SK-N-MC (cell line): ENCODE measurements around the gene RPL26.
"Not testable (repeated sequence)": the region's sequence is repeated elsewhere in the genome, so short reads cannot be mapped to it uniquely, and the experiment has no call there.

Experiments
- DNase-seq: peaks from one replicate; pipeline ENCODE4 v3.0.0-alpha.2; 2011; ENCODE audit warnings: low read depth, low spot score
- H3K27ac ChIP-seq: fragments of 200-600 bp; sonication (generic); 2 replicates; pipeline ENCODE4 v1.5.1; 2016; ENCODE audit warnings: mixed run types
- H3K36me3 ChIP-seq: fragments of 200-600 bp; sonication (generic); 2 replicates; pipeline ENCODE4 v1.6.1; 2017; ENCODE audit warnings: antibody characterized with exemption, low read length, mixed read lengths; ENCODE audit not compliant: insufficient read depth
- H3K4me3 ChIP-seq: fragments of 200-600 bp; sonication (generic); 2 replicates; pipeline ENCODE4 v1.5.1; 2016
- H3K9ac ChIP-seq: fragments of 200-600 bp; sonication (generic); 2 replicates; pipeline ENCODE4 v1.8.0; 2017; ENCODE audit warnings: mixed run types, mixed read lengths; ENCODE audit not compliant: insufficient read length
- H3K9me3 ChIP-seq: fragments of 200-600 bp; sonication (generic); 2 replicates; pipeline ENCODE4 v1.6.1; 2017; ENCODE audit warnings: low read depth, mild to moderate bottlenecking, antibody characterized with exemption, low read length, moderate library complexity, mixed read lengths
- EZH2 ChIP-seq: fragments of 200-600 bp; sonication (generic); IDR thresholded peaks from one replicate; pipeline ENCODE4 v1.6.1; 2017; ENCODE audit warnings: antibody characterized with exemption
- FOXP2 ChIP-seq: optimal IDR thresholded peaks from 2 replicates; pipeline ENCODE3; 2011; ENCODE audit warnings: mild to moderate bottlenecking, moderate library complexity; ENCODE audit not compliant: insufficient read depth; ENCODE audit errors: extremely low read length, control extremely low read depth
- POLR2AphosphoS5 ChIP-seq: IDR thresholded peaks from 2 replicates; pipeline ENCODE4 v1.6.1; 2012; ENCODE audit warnings: mild to moderate bottlenecking, low read depth, low read length, borderline replicate concordance

RPL26 gene

GRCh38 chr17:8392274-8392673 lies 9.3 kb upstream of the RPL26 start:
- Histone ChIP-seq H3K9ac (no peak overlapping the region), H3K36me3 (no peaks in the 10 kb centered on the region), H3K9me3 (no peaks in the 10 kb centered on the region), H3K27ac (no peak overlapping the region), H3K4me3 (no peak overlapping the region)
- TF ChIP-seq POLR2AphosphoS5 (no peak), FOXP2 (no peak), EZH2 (no peak)
- DNase-seq = no peak

DNA sequence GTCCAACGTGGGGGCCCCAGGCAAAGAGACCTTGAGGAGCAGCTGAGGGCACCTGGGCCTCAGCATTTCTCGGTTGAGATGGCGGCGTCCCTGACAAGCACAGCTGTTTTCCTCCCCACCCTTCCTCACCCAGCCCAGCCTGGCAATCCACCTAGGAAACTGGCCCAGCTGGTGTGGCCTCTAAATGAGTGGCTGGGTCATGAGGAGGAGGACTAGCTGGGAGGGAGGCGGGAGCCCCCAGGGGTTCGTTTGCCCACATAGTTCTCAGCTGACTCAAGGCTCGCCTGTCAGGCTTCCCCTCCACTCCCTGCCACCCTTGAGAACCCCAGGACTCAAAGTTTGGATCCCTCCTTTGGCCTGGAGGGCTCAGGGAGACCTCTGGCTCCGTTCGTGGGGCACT lies 8.7 kb upstream of the RPL26 start:
- no peak overlapping the region for H3K27ac ChIP-seq
- TF ChIP-seq EZH2 = no peak
- no peak for TF ChIP-seq POLR2AphosphoS5
- no peak for TF ChIP-seq FOXP2
- H3K9me3 ChIP-seq = no peaks in the 10 kb centered on the region
- H3K36me3 ChIP-seq = no peaks in the 10 kb centered on the region
- no peak for DNase-seq
- no peak overlapping the region for H3K4me3 ChIP-seq
- no peak overlapping the region for H3K9ac ChIP-seq

DNA sequence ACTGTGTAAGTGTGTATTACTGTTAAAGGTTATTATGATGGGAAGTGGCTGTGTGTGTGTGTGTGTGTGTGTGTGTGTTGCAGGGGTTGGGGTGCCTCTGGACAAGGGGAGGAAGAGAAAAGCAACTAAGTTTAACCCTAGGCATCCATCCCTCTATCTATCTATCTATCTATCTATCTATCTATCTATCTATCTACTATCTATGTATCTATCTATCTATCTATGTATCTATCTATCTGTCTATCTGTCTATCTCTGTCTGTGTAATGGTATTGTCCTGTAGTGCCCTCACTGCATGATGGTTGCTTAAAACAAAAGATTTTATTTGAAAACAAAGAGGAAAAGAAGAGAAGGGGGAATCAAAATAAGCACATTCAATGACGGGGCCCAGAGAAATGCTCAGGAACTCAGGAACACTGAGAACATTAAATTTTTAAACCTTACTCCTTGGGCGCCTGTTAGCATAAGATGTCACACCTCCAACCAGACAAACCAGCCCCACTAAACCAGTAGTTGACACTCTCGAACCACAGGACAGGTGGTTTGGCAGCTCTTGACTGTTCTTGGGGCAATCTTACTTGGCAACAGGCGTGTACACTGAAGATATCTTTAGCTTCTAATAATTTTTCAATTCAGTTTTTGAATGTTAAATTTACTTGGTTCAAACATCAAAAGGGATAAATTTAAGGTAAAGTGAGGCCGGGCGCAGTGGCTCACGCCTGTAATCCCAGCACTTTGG lies 5.1 kb upstream of the RPL26 start:
- Histone ChIP-seq H3K9ac (no peak overlapping the region), H3K27ac (no peak overlapping the region), H3K36me3 (no peaks in the 10 kb centered on the region), H3K4me3 (no peak overlapping the region), H3K9me3 (no peaks in the 10 kb centered on the region)
- TF ChIP-seq POLR2AphosphoS5 (no peak), FOXP2 (no peak), EZH2 (no peak)
- DNase-seq = no peak

DNA sequence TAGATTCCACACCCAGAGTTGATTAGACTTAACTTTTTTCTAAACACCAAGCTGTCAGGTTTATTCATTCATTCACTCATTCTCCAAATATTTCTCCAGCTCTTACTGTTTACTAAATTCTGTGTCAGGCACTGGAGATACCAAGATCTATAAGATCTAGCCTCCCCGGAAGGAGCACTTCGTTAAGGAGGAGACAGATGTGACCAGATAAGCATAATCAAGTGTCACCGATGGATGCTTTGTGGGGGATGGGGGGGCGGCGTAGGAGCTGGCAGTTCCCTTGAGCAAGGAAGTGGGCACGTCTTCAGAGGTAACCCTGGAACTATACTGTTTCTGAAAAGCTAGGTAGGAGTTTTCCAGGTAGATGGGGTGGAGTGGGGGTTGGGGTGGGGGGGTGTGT lies 3.8 kb upstream of the RPL26 start:
- Histone ChIP-seq H3K4me3 (no peak overlapping the region), H3K9me3 (no peaks in the 10 kb centered on the region)
- TF ChIP-seq EZH2 (no peak), FOXP2 (no peak), POLR2AphosphoS5 (no peak)

DNA sequence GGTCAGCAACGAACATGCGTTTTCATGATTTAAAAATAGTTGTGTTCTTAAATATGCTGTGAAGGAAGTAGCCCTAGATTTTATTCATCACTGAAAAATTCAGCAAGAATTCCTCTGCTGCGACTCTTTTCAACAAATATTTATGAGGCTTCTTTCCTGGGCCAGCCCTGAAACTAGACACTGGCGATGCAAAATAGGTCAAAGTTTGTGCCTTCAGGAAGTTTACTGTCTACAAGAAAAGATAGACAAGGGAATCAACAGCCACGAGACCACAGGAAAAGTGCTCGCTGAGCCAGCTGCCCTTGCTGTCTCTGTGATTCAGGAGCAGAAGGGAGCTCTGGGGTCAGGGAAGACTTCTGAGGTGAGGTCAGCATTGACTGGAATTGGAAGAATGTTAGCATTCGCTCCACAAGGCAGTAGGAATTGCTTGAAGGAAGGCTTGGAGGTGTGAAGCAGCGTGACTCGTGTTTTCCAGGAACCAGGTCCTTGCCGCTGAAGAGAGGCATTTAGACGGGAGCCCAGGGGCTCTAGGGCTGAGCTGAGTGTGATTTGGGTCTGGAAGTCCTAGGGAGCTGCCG lies 1.9 kb upstream of the RPL26 start:
- peaks cover 25% of the 10 kb centered on the region for H3K36me3 ChIP-seq
- DNase-seq = no peak
- H3K9ac ChIP-seq = no peak overlapping the region
- H3K27ac ChIP-seq = peak overlapping the region; percentile 42; the same call in 1 of the 2 replicates
- H3K4me3 ChIP-seq = no peak overlapping the region
- H3K9me3 ChIP-seq = no peaks in the 10 kb centered on the region
- TF ChIP-seq POLR2AphosphoS5 (no peak), EZH2 (no peak)

More for the DNA sequence above, 3.8 kb upstream of the RPL26 start:
- no peak for DNase-seq
- H3K27ac ChIP-seq = no peak overlapping the region
- H3K9ac ChIP-seq = no peak overlapping the region
- peaks cover 5% of the 10 kb centered on the region for H3K36me3 ChIP-seq

- no peak for DNase-seq
- peak overlapping the region; percentile 98 for H3K9ac ChIP-seq
- H3K36me3 ChIP-seq = peaks cover 46% of the 10 kb centered on the region
- TF ChIP-seq EZH2 (no peak), POLR2AphosphoS5 (no peak; the same call in 1 of the 2 replicates)
- H3K4me3 ChIP-seq = peak overlapping the region; percentile 88
- H3K9me3 ChIP-seq = no peaks in the 10 kb centered on the region
- peak overlapping the region; percentile 87 for H3K27ac ChIP-seq
Observed at GRCh38 chr17:8382880-8383142, 182 bp downstream of the RPL26 start.

- no peak for DNase-seq
- H3K9ac ChIP-seq = peak overlapping the region; percentile 98
- no peak for TF ChIP-seq FOXP2
- TF ChIP-seq EZH2 = no peak
- TF ChIP-seq POLR2AphosphoS5 = no peak
- no peaks in the 10 kb centered on the region for H3K9me3 ChIP-seq
- H3K27ac ChIP-seq = peak overlapping the region; percentile 87
- H3K4me3 ChIP-seq = peak overlapping the region; percentile 88
- H3K36me3 ChIP-seq = peaks cover 51% of the 10 kb centered on the region
Observed at GRCh38 chr17:8382052-8382879, 727 bp downstream of the RPL26 start.

DNA sequence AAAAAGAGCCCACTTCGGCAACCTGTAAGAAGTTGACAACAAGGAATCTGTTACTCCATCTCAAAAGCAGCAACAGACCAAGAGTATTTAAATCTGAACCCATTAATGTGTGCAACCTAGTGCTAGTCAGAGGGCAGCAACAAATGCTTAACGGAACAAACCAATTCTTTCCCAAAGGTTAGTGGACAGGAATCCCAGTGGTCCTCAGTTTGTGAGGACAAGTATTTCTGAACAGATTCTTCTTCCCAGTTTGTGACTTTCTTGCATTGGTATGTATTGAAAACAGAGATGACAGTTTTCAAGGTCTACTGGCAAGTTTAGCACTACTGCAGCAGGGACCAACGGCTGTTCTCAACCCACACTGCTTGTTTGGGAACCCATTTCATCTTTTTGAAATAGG lies 2.9 kb downstream of the RPL26 start:
- peak overlapping the region; percentile 87 for H3K27ac ChIP-seq
- no peak for TF ChIP-seq EZH2
- no peak for TF ChIP-seq FOXP2
- TF ChIP-seq POLR2AphosphoS5 = no peak
- H3K36me3 ChIP-seq = peaks cover 57% of the 10 kb centered on the region
- H3K9me3 ChIP-seq = no peaks in the 10 kb centered on the region
- peak overlapping the region; percentile 88 for H3K4me3 ChIP-seq
- peak overlapping the region; percentile 59 for H3K9ac ChIP-seq
- DNase-seq = no peak

GRCh38 chr17:8378117-8378516 lies 4.9 kb downstream of the RPL26 start:
- H3K27ac ChIP-seq = peak overlapping the region; percentile 90
- not testable (repeated sequence) for H3K9me3 ChIP-seq, H3K9ac ChIP-seq, H3K4me3 ChIP-seq, DNase-seq
- H3K36me3 ChIP-seq = peaks cover 57% of the 10 kb centered on the region
